Natural killer cell (primary cell): ENCODE data around the gene NDUFV3. TPM values are rescaled to one million over a fixed set of nuclear protein-coding genes. Genes with fewer than 3 reads are reported as not detected.
"Not testable (repeated sequence)": the region's sequence is repeated elsewhere in the genome, so short reads cannot be mapped to it uniquely, and the experiment has no call there.

ENCODE experiments used
- ATAC-seq, 3 donors: fragments of 150-1000 bp in 2 of 3; fragments of 200-7000 bp in 1 of 3; cut with Tn5 transposase; 1 replicate in 1 of 3; 2 replicates in 2 of 3; pipeline ENCODE4 v1.10.0; 2021; ENCODE audit warnings: mild to moderate bottlenecking in 2 of 3, moderate library complexity in 2 of 3
- DNase-seq, 2 donors: peaks; one replicate each; pipeline versions ENCODE4 v3.0.0 to v3.0.0-alpha.2; 2013 to 2021; ENCODE audit warnings: mixed read lengths in 1 of 2
- H3K27ac ChIP-seq: one replicate; pipeline ENCODE4 v1.5.1; 2013; ENCODE audit warnings: mild to moderate bottlenecking, low read length
- H3K27me3 ChIP-seq: one replicate; pipeline ENCODE4 v1.6.1; 2013; ENCODE audit warnings: low read length; ENCODE audit not compliant: control insufficient read depth, insufficient read depth
- H3K36me3 ChIP-seq: one replicate; pipeline ENCODE4 v1.6.1; 2013; ENCODE audit warnings: low read length; ENCODE audit not compliant: control insufficient read depth, insufficient read depth
- H3K4me1 ChIP-seq: one replicate; pipeline ENCODE4 v1.6.1; 2013; ENCODE audit warnings: low read length; ENCODE audit not compliant: control insufficient read depth, insufficient read depth
- H3K4me3 ChIP-seq: one replicate; pipeline ENCODE4 v1.5.1; 2013; ENCODE audit warnings: low read length
- H3K9me3 ChIP-seq: one replicate; pipeline ENCODE4 v1.6.1; 2013; ENCODE audit warnings: low read length; ENCODE audit not compliant: control insufficient read depth, insufficient read depth
- H3K27ac Mint-ChIP-seq, 2 donors: one replicate each; pipeline ENCODE4 v1.8.0; 2022; ENCODE audit warnings: mild to moderate bottlenecking in 2 of 2, mixed read lengths in 2 of 2, moderate library complexity in 1 of 2
- H3K27me3 Mint-ChIP-seq, 2 donors: one replicate each; pipeline ENCODE4 v1.8.0; 2022; ENCODE audit warnings: low read depth in 2 of 2, mixed read lengths in 2 of 2
- H3K36me3 Mint-ChIP-seq: one replicate; pipeline ENCODE4 v1.8.0; 2022; ENCODE audit warnings: mixed read lengths
- H3K4me1 Mint-ChIP-seq, 2 donors: one replicate each; pipeline ENCODE4 v1.8.0; 2022; ENCODE audit warnings: mixed read lengths in 2 of 2
- H3K4me3 Mint-ChIP-seq: one replicate; pipeline ENCODE4 v1.8.0; 2022; ENCODE audit warnings: mild to moderate bottlenecking, moderate library complexity, mixed read lengths
- H3K9me3 Mint-ChIP-seq, 2 donors: one replicate each; pipeline ENCODE4 v1.8.0; 2022; ENCODE audit warnings: mixed read lengths in 2 of 2
- WGBS: methylation state at CpG from one replicate; pipeline ENCODE4 v1.1.7; 2013; ENCODE audit warnings: missing lambda C conversion rate; ENCODE audit not compliant: insufficient coverage; 5-methylcytosine and 5-hydroxymethylcytosine counted together
- intact Hi-C: fragments of 100-400 bp; cut with micrococcal nuclease; formaldehyde crosslinking; loops from one replicate; pipeline ENCODE4 v1.14.2; 2022
- total RNA-seq, 4 donors: library from RNA; stranded (reverse); fragments of 120-200 nt in 1 of 4; gene quantifications; one replicate each; pipeline versions ENCODE4 v1.2.3 to v1.2.4, GENCODE V29; 2013 to 2022
- TF ChIP-seq, protein P1 (sequence below): fragments of 200-600 bp; IDR thresholded peaks from one replicate; pipeline ENCODE4 v1.8.0; 2022; ENCODE audit warnings: antibody characterized with exemption

NDUFV3 gene
- total RNA-seq, 3 donors from 2014 or later (not counting 1 experiment from before 2014, with no cell fraction given): 21.8 to 25.7 (median 23.9) TPM

DNA sequence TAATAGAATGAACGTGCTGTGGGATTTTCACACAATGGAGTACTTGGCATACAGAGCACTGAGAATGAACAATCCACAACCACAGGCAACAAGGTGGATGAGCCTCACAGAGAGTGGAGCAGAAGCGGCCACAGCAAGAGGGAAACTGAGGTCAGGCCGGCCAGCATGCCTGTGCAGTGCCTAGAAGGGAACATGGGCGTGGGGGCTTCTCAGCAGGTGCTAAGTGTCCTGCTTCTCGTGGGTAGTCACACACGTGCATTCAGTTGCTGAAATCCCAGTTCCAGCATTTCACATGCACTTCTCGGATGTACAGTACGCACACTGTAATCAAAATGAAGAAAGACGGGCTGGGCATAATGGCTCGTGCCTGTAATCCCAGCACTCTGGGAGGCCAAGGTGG lies 46.9 kb upstream of the NDUFV3 start:
- Mint-ChIP-seq H3K27ac (no peak overlapping the region), H3K27me3 (no peaks in the 10 kb centered on the region), H3K36me3 (peaks cover 7% of the 10 kb centered on the region), H3K9me3 (no peaks in the 10 kb centered on the region), H3K4me1 (peaks cover 0 to 4% of the 10 kb centered on the region in 2 donors), H3K4me3 (no peak overlapping the region)
- 96% methylated on average over 10 of the region's 10 CpGs for WGBS
- DNase-seq (no peak), ATAC-seq (no peak)
- Histone ChIP-seq H3K4me1 (peaks cover 6% of the 10 kb centered on the region), H3K27ac (no peak overlapping the region), H3K36me3 (peaks cover 41% of the 10 kb centered on the region), H3K27me3 (no peaks in the 10 kb centered on the region), H3K4me3 (no peak overlapping the region), H3K9me3 (no peaks in the 10 kb centered on the region)
- TF ChIP-seq, protein P1, sequence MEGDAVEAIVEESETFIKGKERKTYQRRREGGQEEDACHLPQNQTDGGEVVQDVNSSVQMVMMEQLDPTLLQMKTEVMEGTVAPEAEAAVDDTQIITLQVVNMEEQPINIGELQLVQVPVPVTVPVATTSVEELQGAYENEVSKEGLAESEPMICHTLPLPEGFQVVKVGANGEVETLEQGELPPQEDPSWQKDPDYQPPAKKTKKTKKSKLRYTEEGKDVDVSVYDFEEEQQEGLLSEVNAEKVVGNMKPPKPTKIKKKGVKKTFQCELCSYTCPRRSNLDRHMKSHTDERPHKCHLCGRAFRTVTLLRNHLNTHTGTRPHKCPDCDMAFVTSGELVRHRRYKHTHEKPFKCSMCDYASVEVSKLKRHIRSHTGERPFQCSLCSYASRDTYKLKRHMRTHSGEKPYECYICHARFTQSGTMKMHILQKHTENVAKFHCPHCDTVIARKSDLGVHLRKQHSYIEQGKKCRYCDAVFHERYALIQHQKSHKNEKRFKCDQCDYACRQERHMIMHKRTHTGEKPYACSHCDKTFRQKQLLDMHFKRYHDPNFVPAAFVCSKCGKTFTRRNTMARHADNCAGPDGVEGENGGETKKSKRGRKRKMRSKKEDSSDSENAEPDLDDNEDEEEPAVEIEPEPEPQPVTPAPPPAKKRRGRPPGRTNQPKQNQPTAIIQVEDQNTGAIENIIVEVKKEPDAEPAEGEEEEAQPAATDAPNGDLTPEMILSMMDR: no peak
- intact Hi-C loops: no loop called here

- Histone ChIP-seq H3K9me3 (no peaks in the 10 kb centered on the region), H3K4me1 (peaks cover 6% of the 10 kb centered on the region), H3K4me3 (no peak overlapping the region), H3K27me3 (no peaks in the 10 kb centered on the region), H3K36me3 (peaks cover 46% of the 10 kb centered on the region), H3K27ac (no peak overlapping the region)
- ATAC-seq (no peak), DNase-seq (no peak)
- peaks cover 0 to 4% of the 10 kb centered on the region in 2 donors for H3K4me1 Mint-ChIP-seq
- H3K36me3 Mint-ChIP-seq: peaks cover 7% of the 10 kb centered on the region
- 91% methylated on average over 18 of the region's 18 CpGs for WGBS
- H3K9me3 Mint-ChIP-seq: no peaks in the 10 kb centered on the region
- no peaks in the 10 kb centered on the region for H3K27me3 Mint-ChIP-seq
- TF ChIP-seq, protein P1: no peak
- H3K4me3 Mint-ChIP-seq: no peak overlapping the region
- no peak overlapping the region for H3K27ac Mint-ChIP-seq
- intact Hi-C loops: no loop called here
Observed at GRCh38 chr21:42847051-42847707, 45.9 kb upstream of the NDUFV3 start.

GRCh38 chr21:42847726-42848125 lies 45.4 kb upstream of the NDUFV3 start:
- intact Hi-C loops: no loop called here
- Mint-ChIP-seq H3K4me3 (no peak overlapping the region), H3K9me3 (no peaks in the 10 kb centered on the region), H3K27ac (no peak overlapping the region), H3K36me3 (peaks cover 7% of the 10 kb centered on the region), H3K27me3 (no peaks in the 10 kb centered on the region), H3K4me1 (peaks cover 0 to 4% of the 10 kb centered on the region in 2 donors)
- Histone ChIP-seq H3K4me3 (no peak overlapping the region), H3K9me3 (no peaks in the 10 kb centered on the region), H3K4me1 (peaks cover 6% of the 10 kb centered on the region), H3K36me3 (peaks cover 45% of the 10 kb centered on the region), H3K27me3 (no peaks in the 10 kb centered on the region), H3K27ac (no peak overlapping the region)
- TF ChIP-seq, protein P1: no peak
- DNase-seq: no peak
- WGBS: 100% methylated on average over 4 of the region's 4 CpGs
- ATAC-seq: no peak

DNA sequence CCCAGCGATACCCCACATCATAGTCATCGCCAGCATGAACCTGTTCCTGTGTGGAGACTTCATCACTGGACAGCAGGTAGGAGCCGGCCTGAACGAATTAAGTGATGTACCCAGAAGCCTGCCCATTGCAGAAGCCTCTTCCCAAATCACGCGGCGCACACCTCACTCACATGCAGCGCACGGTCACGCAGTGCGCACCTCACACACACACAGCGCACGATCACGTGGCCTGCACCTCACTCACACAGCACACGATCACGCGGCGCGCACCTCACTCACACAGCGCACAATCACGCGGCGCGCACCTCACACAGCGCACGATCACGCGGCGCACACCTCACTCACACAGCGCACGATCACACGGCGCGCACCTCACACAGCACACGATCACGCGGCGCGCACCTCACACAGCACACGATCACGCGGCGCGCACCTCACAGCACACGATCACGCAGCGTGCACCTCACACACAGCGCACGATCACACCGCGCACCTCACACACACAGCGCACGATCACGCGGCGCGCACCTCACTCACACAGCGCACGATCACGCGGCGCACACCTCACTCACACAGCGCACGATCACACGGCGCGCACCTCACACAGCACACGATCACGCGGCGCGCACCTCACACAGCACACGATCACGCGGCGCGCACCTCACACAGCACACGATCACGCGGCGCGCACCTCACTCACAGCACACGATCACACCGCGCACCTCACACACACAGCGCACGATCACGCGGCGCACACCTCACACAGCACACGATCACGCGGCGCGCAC lies 44.8 kb upstream of the NDUFV3 start:
- H3K9me3 ChIP-seq, H3K4me3 ChIP-seq, intact Hi-C loops, H3K4me1 Mint-ChIP-seq, H3K9me3 Mint-ChIP-seq, H3K27me3 ChIP-seq, H3K36me3 Mint-ChIP-seq, H3K27me3 Mint-ChIP-seq, H3K27ac ChIP-seq, DNase-seq, ATAC-seq, H3K4me1 ChIP-seq, H3K4me3 Mint-ChIP-seq, H3K27ac Mint-ChIP-seq: not testable (repeated sequence)
- peaks cover 47% of the 10 kb centered on the region for H3K36me3 ChIP-seq
- 98% methylated on average over 89 of the region's 95 CpGs for WGBS
